Skin epidermis (tissue), 12 donors: Measurements from ENCODE around the gene ACSF2.

Experiments
- H3K27ac ChIP-seq, 21 experiments: fragments of 200-600 bp; sonication (generic) in 11 of 21; one replicate each; pipeline ENCODE4 v1.5.0; 2020; ENCODE audit warnings: mild to moderate bottlenecking in 3 of 21, inconsistent platforms in 2 of 21, moderate library complexity in 2 of 21
- H3K4me3 ChIP-seq, 7 experiments: fragments of 200-600 bp; sonication (generic) in 2 of 7; one replicate each; pipeline ENCODE4 v1.5.0; 2020; ENCODE audit warnings: inconsistent platforms in 2 of 7, mild to moderate bottlenecking in 2 of 7, moderate library complexity in 1 of 7

The ACSF2 gene

DNA sequence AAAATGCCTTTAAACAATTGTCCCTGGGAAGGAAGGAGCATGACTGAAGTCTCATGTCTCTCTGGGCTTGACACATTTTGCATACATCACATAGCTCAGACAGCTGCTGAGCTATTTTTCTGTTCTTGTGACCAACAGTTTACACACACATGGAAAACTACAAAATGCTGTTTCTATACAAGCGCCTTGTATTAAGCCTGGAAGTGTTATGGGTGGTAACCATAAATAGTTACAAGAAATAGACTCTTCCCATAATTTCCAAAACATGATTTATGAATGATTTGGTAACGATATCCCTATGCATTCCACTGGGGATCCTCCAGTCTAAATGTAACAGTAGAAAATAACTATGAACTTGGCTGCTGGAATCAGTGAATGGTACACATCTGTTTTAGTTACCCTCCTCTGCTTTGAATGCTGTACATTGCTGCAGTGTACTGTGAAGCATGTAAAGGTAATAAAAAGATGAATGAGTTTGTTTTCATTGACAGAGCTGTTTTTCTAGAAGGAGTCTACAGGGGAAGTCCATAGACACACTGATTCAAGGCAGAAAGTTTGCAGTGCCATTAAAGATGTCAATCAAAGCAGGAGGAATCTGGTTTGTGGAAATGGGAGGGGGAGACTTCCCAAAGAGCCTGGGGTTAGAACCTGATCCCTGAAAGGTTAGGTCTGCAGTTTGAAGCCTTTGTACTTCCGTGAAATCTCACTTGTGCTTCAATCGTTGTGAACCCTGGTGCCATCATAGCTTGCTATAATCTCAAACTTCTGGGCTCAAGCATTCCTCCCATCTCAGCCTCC lies 5.0 kb downstream of the ACSF2 start:
- Histone ChIP-seq H3K4me3 (no peak overlapping the region), H3K27ac (peak overlapping the region in 1 of 21 experiments; percentile 77)

- no peak overlapping the region for H3K27ac ChIP-seq
- H3K4me3 ChIP-seq: no peak overlapping the region
These were observed 6.2 kb downstream of the ACSF2 start for GRCh38 chr17:50432125-50432762.

DNA sequence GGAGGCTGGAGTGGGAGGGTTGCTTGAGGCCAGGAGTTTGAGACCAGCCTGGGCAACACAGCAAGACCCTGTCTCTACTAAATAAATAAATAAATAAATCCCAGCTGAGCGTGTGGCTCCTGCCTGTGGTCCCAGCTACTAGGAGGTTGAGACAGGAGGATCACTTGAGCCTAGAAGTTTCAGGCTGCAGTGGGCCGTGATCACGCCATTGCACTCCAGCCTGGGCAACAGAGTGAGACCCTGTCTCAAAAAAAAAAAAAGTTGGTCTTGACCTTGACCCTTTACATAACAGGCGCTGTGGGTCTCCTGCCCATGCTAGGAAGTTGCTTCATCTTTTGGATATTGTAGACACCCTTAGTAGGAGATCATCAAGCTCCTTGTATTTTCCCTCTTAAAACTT lies 11.4 kb downstream of the ACSF2 start:
- H3K27ac ChIP-seq: no peak overlapping the region
- no peak overlapping the region for H3K4me3 ChIP-seq

GRCh38 chr17:50439008-50439407 lies 13.0 kb downstream of the ACSF2 start:
- Histone ChIP-seq H3K27ac (no peak overlapping the region), H3K4me3 (no peak overlapping the region)

GRCh38 chr17:50440172-50440837 lies 14.3 kb downstream of the ACSF2 start:
- peak overlapping the region in 4 of 21 experiments; percentile 10 to 76 (median 30) for H3K27ac ChIP-seq

DNA sequence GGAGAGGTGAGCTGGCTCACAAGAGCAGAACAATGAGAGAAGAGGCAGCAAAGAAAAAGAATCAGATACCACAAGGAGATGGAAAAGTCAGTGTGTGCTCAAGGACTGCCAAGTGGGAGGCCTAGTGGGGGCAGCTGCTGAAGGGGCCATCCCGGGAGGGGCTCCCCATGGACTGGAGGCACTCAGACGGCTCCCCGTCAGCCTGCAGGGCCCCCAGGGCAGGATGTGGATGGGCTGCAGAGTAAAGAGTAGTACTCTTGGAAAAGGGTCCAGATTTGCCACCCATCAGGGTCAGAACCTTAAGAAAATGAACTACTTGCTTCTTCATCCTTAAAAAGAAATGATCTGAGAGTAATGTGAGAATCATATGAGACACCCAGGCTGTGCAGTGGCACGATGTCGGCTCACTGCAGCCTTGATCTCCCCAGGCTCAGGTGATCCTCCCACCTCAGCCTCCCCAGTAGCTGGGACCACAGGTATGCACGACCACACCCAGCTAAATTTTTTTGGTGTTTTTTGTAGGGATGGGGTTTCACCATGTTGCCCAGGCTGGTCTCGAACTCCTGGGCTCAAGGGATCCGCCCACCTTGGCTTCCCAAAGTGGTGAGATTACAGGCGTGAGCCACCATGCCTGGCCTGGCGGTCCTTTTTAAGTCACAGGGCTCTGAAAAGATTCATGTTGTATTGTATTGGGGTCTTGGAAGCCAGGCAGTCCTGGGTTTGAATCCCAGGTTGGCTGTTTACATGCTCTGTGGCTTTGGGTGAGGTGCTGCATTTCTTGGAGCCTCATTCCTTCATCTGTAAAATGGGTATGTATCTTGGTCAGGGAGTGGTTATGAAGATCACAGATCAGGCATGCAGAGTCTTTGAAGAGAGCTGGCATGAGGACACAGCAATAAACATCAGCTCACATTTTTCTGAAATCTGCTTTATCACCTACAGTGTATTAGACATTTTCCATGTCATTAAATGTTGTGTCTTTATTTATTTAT lies 15.1 kb downstream of the ACSF2 start:
- Histone ChIP-seq H3K27ac (peak overlapping the region in 3 of 21 experiments; percentile 21 to 76 (median 39)), H3K4me3 (no peak overlapping the region)

More at GRCh38 chr17:50440172-50440837, 14.3 kb downstream of the ACSF2 start:
- H3K4me3 ChIP-seq: no peak overlapping the region

GRCh38 chr17:50443505-50443974 lies 17.5 kb downstream of the ACSF2 start:
- Histone ChIP-seq H3K4me3 (no peak overlapping the region), H3K27ac (peak overlapping the region in 2 of 21 experiments; percentile 21 to 24)

GRCh38 chr17:50444841-50445715 lies 19.1 kb downstream of the ACSF2 start:
- H3K27ac ChIP-seq: no peak overlapping the region
- no peak overlapping the region for H3K4me3 ChIP-seq

DNA sequence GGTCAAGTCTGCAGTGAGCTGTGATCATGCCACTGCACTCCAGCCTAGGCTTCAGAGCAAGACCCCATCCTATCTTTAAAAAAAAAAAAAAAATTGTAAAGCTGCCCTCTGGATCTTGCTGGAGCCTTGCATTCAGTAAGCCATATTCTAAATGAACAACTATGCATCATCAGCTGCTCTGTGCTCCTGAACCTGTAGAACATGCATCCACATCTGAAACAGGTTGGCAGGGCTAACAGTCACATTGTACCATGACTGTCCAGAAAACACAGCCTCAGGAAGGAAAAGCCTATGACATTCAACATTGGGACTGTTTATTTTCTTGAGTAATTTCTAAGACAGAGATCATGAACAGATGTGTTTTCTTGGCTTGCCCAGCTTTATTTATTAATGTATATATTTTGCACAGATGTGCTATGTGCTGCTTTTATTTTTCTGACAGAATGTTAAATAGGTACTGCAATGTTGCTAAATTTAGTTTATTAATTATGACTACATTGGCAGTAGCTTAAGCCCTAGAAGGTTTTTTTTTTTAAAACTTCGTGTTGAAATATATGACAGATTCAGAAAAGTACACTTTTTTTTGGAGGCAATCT lies 19.8 kb downstream of the ACSF2 start:
- no peak overlapping the region for H3K27ac ChIP-seq
- H3K4me3 ChIP-seq: no peak overlapping the region

GRCh38 chr17:50447870-50448595 lies 22.0 kb downstream of the ACSF2 start:
- Histone ChIP-seq H3K4me3 (no peak overlapping the region), H3K27ac (no peak overlapping the region)

DNA sequence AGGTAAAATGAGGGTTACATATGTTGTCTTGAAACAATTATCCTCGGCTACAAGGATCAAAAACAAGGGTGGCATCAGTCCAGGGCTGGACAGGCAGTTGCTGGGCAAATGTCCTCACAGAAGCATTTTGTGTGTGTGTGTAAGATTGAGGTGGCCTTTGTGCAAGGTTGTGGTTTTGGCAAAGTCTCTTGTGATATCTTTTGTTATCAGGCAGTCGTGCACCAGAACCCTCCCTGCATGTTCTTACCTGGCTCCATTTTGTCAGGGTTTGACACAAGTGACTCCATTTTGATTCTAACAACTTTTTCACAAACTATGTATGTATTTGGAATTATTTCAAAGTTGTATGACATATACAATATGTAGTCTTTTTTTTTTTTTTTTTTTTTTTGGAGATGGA lies 22.6 kb downstream of the ACSF2 start:
- no peak overlapping the region for H3K27ac ChIP-seq
- no peak overlapping the region for H3K4me3 ChIP-seq

DNA sequence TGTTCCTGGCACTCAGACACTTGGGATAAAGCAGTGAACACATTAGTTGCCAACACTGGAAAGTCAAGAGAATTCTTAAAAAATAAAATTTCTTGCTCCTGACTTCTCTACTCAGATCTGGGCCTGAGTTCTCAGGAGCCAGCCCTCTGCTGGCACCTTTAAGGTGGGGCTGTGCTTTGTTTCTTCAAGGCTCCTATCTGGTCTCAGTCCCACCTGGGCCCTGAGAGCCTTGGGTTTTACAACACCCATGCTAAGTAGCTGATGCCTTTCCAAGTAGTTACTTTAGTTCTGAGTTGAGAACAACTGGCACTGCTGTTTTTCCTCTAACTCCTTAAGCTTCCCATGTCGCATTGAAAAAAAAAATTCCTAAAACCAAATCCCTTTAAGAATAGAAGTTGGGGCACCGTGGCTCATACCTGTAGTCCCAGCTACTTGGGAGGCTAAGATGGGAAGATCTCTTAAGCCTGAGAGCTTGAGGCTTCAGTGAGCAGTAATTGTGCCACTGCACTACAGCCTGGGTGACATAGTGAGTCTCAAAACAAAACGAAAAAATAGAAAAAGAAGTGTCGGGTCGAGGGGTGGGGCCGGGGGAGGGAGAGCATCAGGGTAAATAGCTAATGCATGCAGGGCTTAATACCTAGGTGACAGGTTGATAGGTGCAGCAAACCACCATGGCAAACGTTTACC lies 26.1 kb downstream of the ACSF2 start:
- H3K27ac ChIP-seq: peak overlapping the region in 2 of 21 experiments; percentile 2 to 36
- H3K4me3 ChIP-seq: no peak overlapping the region

GRCh38 chr17:50452630-50453300 lies 26.7 kb downstream of the ACSF2 start:
- Histone ChIP-seq H3K27ac (peak overlapping the region in 1 of 21 experiments; percentile 1), H3K4me3 (no peak overlapping the region)

DNA sequence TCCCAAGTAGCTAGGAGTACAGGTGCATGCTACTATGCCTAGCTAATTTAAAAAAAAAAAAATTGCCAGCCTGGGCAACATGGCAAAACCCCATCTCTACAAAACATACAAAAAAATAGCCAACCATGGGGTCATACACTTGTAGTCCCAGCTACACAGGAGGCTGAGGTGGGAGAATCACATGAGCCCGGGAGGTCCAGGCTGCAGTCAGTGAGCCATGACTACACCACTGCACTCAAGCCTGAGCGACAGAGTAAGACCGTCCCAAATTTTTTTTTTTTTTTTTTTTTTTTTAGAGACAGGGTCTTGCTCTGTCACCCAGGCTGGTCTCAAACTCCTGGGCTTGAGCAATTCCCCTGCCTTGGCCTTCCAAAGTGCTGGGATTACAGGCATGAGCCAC lies 27.9 kb downstream of the ACSF2 start:
- Histone ChIP-seq H3K27ac (no peak overlapping the region), H3K4me3 (no peak overlapping the region)

GRCh38 chr17:50457621-50458020 lies 31.6 kb downstream of the ACSF2 start:
- no peak overlapping the region for H3K4me3 ChIP-seq
- no peak overlapping the region for H3K27ac ChIP-seq

DNA sequence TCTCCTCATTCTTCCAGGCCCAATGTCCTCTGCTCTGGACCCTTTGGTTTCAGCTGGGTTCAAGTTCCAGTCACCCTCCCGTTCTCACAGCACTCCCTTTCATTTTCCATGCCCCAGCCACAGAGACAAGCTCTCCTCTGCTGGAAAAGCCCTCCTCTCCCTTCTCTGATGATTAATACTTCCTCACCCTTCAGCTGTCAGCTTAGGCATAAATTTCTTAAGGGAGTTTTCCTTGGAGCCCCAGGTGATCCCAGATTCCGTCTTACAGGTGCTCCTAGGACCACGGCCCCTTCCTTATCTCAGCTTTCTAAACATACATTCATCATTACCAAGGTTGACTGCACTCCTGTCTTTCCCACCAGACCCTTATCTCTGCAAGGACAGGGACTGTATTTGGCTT lies 32.3 kb downstream of the ACSF2 start:
- Histone ChIP-seq H3K4me3 (no peak overlapping the region), H3K27ac (peak overlapping the region in 2 of 21 experiments; percentile 71 to 77)
